Omental fat pad (tissue), 4 donors: ENCODE data around the gene TMEM94. TPM values are rescaled to one million over a fixed set of nuclear protein-coding genes. Genes with fewer than 3 reads are reported as not detected.
"Not testable (repeated sequence)": the region's sequence is repeated elsewhere in the genome, so short reads cannot be mapped to it uniquely, and the experiment has no call there.

Source experiments
- ATAC-seq: fragments of 150-250 bp; one replicate; pipeline ENCODE4 v1.9.1; 2016; ENCODE audit warnings: mild to moderate bottlenecking, moderate library complexity; ENCODE audit not compliant: low FRiP score
- DNase-seq: peaks from one replicate; pipeline ENCODE4 v3.0.0-alpha.2; 2019; ENCODE audit warnings: low spot score
- CTCF ChIP-seq, 3 donors: fragments of 450-650 bp; IDR thresholded peaks; one replicate each; pipeline ENCODE4 v1.5.1; 2016 to 2017; ENCODE audit warnings: antibody characterized with exemption in 3 of 3, mild to moderate bottlenecking in 3 of 3, moderate library complexity in 2 of 3
- total RNA-seq, 4 donors: library from RNA; depleted of rRNA; stranded (reverse); fragments of >200 nt; gene quantifications; one replicate each; pipeline ENCODE4 v1.1.0, GENCODE V29; 2016

The TMEM94 gene
- total RNA-seq, 4 donors from 2014 or later = 27.9 to 66.0 (median 46.1) TPM

- ATAC-seq = no peak
- TF ChIP-seq CTCF (IDR thresholded peaks at IDR 0.05) = no peak
These were observed 40.4 kb upstream of the TMEM94 start for GRCh38 chr17:75416006-75416405.

GRCh38 chr17:75417054-75417580 is 39.3 kb upstream of the TMEM94 start:
- DNase-seq (no peak), ATAC-seq (no peak)
- no peak for TF ChIP-seq CTCF (IDR thresholded peaks at IDR 0.05)

More at GRCh38 chr17:75416006-75416405, 40.4 kb upstream of the TMEM94 start:
- DNase-seq = no peak

DNA sequence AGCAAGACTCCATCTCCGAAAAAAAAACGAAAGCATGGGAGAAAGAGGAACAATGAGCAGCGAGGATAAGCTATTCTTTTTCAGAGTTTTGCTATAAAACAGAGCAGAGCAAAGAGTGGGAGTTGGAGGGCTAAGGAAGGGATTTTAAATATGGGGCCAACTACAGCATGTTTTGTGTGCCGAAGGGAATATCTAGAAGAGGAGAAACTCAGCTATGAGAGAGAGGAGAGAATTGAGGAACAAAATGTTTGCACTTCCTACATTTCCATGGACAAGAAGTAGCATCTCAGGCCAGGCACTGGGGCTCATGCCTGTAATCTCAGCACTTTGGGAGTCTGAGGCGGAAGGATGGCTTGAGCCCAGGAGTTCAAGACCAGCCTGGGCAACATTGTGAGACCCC is 37.9 kb upstream of the TMEM94 start:
- no peak for TF ChIP-seq CTCF (IDR thresholded peaks at IDR 0.05)
- no peak for ATAC-seq
- no peak for DNase-seq

DNA sequence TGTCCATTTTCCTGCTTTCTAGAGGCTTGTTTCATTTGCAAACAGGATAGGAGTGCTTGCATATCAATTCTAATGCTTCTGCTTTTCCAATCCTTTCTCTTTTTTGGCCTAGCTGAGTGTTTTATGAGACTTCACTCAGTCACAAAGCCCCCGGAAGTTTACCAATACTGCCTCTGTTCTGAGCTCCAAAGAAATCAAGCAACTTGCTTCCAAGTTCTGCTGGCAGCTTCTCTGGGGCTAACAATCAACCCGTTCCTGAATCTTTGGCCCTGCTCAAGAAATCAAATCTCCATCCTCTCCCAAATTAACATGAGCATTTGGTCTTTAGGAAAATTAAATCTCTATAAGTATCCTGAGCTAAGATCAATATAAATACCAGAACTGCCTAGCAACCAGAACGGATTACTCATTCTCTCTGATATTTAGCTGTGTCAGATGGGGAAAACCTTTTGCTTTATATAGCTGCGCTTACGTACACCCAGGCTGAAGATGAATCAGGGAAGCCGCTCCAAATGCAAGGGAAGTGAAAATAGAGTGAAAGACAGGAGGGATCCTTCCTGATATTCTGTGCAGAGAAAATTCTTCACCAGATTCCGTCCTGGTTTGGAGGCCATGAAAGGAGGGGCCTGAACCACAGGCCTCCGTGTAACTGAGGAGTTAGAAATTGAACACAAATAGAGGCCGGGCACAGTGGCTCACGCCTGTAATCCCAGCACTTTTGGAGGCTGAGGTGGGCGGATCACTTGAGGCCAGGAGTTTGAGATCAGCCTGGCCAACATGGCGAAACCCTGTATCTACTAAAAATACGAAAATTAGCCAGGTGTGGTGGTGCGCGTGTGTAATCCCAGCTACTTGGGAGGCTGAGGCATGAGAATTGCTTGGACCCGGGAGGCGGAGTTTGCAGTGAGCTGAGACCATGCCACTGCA is 27.6 kb upstream of the TMEM94 start:
- TF ChIP-seq CTCF (IDR thresholded peaks at IDR 0.05) = no peak
- ATAC-seq (no peak), DNase-seq (no peak)

DNA sequence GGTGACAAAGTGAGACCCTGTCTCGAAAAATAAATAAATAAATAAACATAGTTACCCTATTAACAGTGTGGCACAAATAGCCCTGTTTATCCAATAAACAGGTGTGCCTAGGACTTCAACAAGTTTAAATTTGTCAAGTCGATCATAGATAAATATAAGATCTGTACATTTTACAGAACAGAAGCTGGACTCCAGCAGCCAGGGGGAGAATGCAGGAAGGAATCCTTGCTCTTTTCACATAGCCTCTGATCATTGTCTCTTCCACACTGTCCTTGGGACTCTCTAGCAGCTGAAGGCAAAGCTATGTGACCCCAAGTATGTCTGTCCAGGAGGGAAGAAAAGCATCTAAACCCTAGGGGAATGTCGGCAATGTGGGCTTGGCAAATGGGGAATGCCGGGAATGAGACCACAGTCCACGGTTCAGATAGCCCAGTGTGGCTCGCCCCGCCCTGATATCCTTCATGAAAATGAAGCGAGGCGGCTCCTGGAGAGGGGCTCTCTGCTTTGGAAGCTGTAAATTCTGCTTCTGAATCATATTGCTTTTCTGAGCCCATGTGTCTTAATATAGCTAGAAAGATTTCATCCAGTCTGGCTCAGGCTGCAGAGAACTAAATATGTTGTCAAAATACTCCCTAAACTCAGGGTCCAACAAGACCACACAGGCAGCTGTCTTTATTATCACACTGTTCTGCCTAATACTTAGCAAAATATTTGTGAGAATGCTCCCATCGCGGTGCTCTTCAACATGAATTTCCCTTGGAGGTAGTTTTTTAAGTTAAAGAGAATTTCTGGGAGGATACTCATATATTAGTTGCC is 26.1 kb upstream of the TMEM94 start:
- DNase-seq (no peak), ATAC-seq (peak; percentile 16)
- TF ChIP-seq CTCF (IDR thresholded peaks at IDR 0.05) = no peak

- ATAC-seq = no peak
- no peak for DNase-seq
- no peak for TF ChIP-seq CTCF (IDR thresholded peaks at IDR 0.05)
These were observed 23.1 kb upstream of the TMEM94 start for GRCh38 chr17:75433218-75433783.

DNA sequence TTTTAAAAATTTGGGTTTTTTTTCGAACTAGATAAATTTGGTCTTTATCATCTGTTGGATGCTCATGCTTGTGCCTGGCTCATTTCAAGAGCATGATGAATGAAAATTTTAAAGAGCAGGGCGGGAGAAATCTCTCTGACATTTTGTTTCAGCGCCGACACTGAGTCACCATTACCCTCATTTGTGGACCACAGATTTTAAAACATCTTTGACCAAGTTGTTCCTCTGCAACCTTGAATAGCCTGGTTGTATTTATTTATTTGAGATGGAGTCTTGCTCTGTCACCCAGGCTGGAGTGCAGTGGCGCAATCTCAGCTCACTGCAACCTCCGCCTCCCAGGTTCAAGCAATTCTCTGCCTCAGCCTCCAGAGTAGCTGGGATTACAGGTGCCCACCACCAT is 22.0 kb upstream of the TMEM94 start:
- not testable (repeated sequence) for DNase-seq, ATAC-seq

DNA sequence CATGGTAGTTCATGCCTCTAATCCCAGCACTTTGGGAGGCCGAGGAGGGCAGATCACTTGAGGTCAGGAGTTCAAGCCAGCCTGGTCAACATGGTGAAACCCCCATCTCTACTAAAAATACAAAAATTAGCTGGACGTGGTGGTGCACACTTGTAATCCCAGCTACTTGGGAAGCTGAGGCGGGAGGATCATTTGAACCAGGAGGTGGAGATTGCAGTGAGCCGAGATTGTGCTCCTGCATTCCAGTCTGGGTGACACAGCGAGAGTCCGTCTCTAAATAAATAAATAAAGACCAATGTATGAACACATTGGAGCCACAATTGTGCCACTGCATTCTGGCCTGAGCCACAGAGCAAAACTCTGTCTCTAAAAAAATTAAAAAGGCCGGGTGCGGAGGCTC is 19.0 kb upstream of the TMEM94 start:
- not testable (repeated sequence) for ATAC-seq, DNase-seq
